SK-N-SH treated with all-trans-retinoic acid at 6 μM for 48 hours (cell line): Measurements from ENCODE around the gene FCN2.

ENCODE experiments used
- ATAC-seq: fragments of 200-7000 bp; cut with Tn5 transposase; 3 replicates; pipeline ENCODE4 v1.9.1; 2020; ENCODE audit warnings: mild to moderate bottlenecking, moderate library complexity
- ARNTL ChIP-seq: fragments of 450-650 bp; formaldehyde crosslinking; IDR thresholded peaks from 2 replicates; pipeline ENCODE4 v1.5.0; 2020; ENCODE audit warnings: low read depth, mild to moderate bottlenecking, moderate library complexity, borderline replicate concordance
- CSDC2 ChIP-seq: fragments of 250-450 bp; sonication (Bioruptor Pico); IDR thresholded peaks from 2 replicates; pipeline ENCODE4 v1.5.0; 2020; ENCODE audit warnings: mild to moderate bottlenecking, moderate library complexity
- ESRRG ChIP-seq: fragments of 250-450 bp; sonication (Bioruptor Pico); IDR thresholded peaks from 2 replicates; pipeline ENCODE4 v1.6.1; 2021; ENCODE audit warnings: mild to moderate bottlenecking
- OSR1 ChIP-seq: fragments of 250-450 bp; sonication (Bioruptor Pico); IDR thresholded peaks from 2 replicates; pipeline ENCODE4 v1.8.0; 2022; ENCODE audit warnings: moderate library complexity, mild to moderate bottlenecking, inconsistent platforms
- RARB ChIP-seq: fragments of 250-450 bp; sonication (Bioruptor Pico); IDR thresholded peaks from 2 replicates; pipeline ENCODE4 v1.8.0; 2021; ENCODE audit warnings: mild to moderate bottlenecking, moderate library complexity
- SNAI2 ChIP-seq: fragments of 250-450 bp; sonication (Bioruptor Pico); IDR thresholded peaks from 2 replicates; pipeline ENCODE4 v1.5.0; 2020; ENCODE audit warnings: mild to moderate bottlenecking, moderate library complexity
- TCF4 ChIP-seq: fragments of 250-450 bp; sonication (Bioruptor Pico); IDR thresholded peaks from 2 replicates; pipeline ENCODE4 v1.8.0; 2021; ENCODE audit warnings: mild to moderate bottlenecking, moderate library complexity, borderline replicate concordance
- TOX ChIP-seq: fragments of 250-450 bp; sonication (Bioruptor Pico); IDR thresholded peaks from 2 replicates; pipeline ENCODE4 v1.8.0; 2021; ENCODE audit warnings: mild to moderate bottlenecking, moderate library complexity, borderline replicate concordance
- ZC3H10 ChIP-seq: fragments of 250-450 bp; sonication (Bioruptor Pico); IDR thresholded peaks from 2 replicates; pipeline ENCODE4 v1.5.1; 2021; ENCODE audit warnings: mild to moderate bottlenecking, moderate library complexity
- ZFP3 ChIP-seq: fragments of 250-450 bp; sonication (Bioruptor Pico); IDR thresholded peaks from 2 replicates; pipeline ENCODE4 v1.5.0; 2020; ENCODE audit warnings: mild to moderate bottlenecking, moderate library complexity
- ZNF8 ChIP-seq: fragments of 450-650 bp; formaldehyde crosslinking; IDR thresholded peaks from 2 replicates; pipeline ENCODE4 v1.5.0; 2020; ENCODE audit warnings: mild to moderate bottlenecking, moderate library complexity
- TF ChIP-seq, protein P1 (sequence below): fragments of 250-450 bp; sonication (Bioruptor Pico); IDR thresholded peaks from 2 replicates; pipeline ENCODE4 v1.5.1; 2020; ENCODE audit warnings: low read depth, mild to moderate bottlenecking, moderate library complexity
- TF ChIP-seq, protein P2 (sequence below): fragments of 250-450 bp; sonication (Bioruptor Pico); IDR thresholded peaks from 2 replicates; pipeline ENCODE4 v1.8.0; 2021; ENCODE audit warnings: low read depth, mild to moderate bottlenecking, moderate library complexity, borderline replicate concordance
- TF ChIP-seq, protein P3 (sequence below): fragments of 250-450 bp; sonication (Bioruptor Pico); IDR thresholded peaks from 2 replicates; pipeline ENCODE4 v1.5.1; 2021; ENCODE audit warnings: mild to moderate bottlenecking, moderate library complexity
- TF ChIP-seq, protein P4 (sequence below): fragments of 250-450 bp; sonication (Bioruptor Pico); IDR thresholded peaks from 2 replicates; pipeline ENCODE4 v1.8.0; 2020; ENCODE audit warnings: mild to moderate bottlenecking, moderate library complexity, borderline replicate concordance
- TF ChIP-seq, protein P5 (sequence below): fragments of 250-450 bp; sonication (Bioruptor Pico); IDR thresholded peaks from 2 replicates; pipeline ENCODE4 v1.5.0; 2020; ENCODE audit warnings: mild to moderate bottlenecking, moderate library complexity

FCN2 gene

DNA sequence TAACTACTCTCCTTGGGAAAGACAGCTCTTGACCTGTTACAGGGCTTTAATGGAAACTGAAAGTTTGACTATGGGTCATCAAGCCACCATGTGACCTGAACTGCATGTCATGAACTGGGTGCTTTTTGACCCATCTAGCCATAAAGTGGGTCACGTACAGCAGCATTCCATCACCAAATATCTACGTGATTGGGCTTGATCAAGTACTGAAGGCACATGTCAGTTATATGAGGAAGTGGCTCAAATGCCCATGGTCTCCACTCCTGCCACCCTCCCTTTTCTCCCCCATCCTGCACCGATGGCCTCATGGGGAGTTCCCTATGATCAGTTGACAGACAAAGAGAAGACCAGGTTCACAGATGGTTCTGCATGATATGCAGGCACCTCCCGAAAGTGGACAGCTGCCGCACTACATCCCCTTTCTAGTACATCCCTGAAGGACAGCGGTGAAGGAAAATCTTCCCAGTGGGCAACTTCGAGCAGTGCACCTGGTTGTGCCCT lies 44.5 kb downstream of the FCN2 start:
- TF ChIP-seq ARNTL (CRISPR knock-in tag), result no peak
- no peak for TF ChIP-seq ESRRG (CRISPR knock-in tag)
- TF ChIP-seq TOX (CRISPR knock-in tag), result no peak
- TF ChIP-seq, protein P1, sequence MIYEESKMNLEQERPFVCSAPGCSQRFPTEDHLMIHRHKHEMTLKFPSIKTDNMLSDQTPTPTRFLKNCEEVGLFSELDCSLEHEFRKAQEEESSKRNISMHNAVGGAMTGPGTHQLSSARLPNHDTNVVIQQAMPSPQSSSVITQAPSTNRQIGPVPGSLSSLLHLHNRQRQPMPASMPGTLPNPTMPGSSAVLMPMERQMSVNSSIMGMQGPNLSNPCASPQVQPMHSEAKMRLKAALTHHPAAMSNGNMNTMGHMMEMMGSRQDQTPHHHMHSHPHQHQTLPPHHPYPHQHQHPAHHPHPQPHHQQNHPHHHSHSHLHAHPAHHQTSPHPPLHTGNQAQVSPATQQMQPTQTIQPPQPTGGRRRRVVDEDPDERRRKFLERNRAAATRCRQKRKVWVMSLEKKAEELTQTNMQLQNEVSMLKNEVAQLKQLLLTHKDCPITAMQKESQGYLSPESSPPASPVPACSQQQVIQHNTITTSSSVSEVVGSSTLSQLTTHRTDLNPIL, result no peak
- ATAC-seq, result no peak

DNA sequence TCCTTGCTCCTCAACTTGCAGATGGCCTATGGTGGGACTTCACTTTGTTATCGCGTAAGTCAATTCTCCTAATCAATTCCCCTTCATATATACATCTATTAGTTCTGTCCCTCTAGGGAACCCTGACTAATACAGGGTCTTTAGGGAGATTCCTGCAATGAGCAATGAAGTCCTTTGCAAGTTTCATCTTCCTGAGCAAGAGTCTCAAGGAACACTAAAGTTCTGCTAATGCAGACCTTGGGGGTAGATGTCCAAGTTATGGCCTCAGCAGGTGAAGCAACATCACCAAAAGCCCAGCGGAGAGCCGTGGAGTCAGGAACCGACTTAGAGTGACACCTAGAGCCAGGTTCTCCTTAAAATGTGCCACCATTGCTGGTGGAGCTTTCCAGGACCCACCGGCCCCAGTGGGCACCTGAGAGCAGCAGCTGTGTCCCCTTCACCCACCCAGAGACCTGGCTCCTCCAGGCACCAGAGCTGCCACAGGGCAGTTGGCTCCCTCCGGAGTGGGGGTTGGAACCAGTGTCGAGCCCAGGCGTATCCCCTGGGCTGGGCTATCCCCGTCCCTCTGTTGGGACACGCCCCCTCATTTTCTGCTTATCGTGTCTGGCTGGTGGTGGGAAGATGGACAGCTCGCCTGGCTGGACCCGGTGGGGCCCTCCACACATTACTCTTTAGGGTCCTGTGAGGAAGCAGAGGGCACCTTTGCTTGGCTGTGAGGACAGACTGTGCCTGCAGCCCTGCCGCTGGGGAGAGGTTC lies 48.0 kb downstream of the FCN2 start:
- ATAC-seq, result no peak
- TF ChIP-seq ZC3H10 (no peak), SNAI2 (CRISPR knock-in tag) (no peak), RARB (CRISPR knock-in tag) (no peak)

DNA sequence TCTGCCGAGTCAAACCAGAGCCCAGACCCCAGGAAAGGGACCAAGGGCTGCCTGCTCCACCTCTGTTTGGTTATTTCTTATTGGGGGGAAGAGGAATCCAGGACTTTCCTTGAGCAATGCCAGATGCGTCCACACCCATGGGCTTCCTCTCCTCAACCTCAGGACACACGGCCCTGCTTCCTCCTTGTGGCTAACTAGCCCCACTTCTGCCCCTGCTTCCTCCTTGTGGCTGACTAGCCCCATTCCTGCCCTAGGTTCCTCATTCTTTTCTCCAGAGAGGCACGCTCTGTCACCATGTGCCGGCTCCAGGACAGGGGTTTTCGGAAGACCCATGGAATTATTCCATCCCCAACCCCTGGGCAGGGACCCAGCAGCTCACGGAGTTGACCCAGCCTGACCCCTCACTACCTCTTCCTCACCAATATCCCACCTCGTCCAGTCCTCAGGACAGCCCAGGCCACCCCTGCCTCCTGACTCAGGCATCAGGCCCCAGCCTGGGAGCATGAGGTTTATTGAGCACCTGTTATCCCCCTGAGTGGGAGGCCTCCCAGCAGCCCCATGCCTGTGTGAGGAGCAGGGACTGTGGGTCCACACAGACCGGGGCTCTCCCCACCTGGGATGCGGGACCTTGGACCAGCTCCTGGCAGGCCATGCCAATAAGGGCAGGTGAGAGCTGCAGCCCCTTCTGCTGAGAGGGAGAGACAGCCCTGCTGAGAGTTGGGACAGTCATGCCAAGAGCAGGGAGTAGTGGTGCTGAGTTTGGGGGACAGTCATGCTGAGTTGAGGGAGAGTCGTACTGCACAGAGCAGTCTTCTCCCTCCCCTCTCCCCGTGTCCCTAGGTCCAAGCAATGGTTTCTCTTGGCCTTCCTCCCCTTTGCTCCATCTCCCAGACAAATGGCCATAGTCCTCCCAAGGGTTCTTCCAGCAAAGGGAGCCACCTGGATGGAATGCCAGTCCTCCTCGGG lies 48.9 kb downstream of the FCN2 start:
- no peak for TF ChIP-seq TOX (CRISPR knock-in tag)
- no peak for TF ChIP-seq ZC3H10
- TF ChIP-seq ZFP3 (CRISPR knock-in tag), result no peak
- TF ChIP-seq, protein P1, result no peak
- no peak for TF ChIP-seq TCF4 (CRISPR knock-in tag)
- no peak for TF ChIP-seq ESRRG (CRISPR knock-in tag)
- no peak for TF ChIP-seq CSDC2 (CRISPR knock-in tag)
- TF ChIP-seq, protein P2, sequence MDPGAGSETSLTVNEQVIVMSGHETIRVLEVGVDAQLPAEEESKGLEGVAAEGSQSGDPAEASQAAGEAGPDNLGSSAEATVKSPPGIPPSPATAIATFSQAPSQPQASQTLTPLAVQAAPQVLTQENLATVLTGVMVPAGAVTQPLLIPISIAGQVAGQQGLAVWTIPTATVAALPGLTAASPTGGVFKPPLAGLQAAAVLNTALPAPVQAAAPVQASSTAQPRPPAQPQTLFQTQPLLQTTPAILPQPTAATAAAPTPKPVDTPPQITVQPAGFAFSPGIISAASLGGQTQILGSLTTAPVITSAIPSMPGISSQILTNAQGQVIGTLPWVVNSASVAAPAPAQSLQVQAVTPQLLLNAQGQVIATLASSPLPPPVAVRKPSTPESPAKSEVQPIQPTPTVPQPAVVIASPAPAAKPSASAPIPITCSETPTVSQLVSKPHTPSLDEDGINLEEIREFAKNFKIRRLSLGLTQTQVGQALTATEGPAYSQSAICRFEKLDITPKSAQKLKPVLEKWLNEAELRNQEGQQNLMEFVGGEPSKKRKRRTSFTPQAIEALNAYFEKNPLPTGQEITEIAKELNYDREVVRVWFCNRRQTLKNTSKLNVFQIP (CRISPR knock-in tag), result no peak
- TF ChIP-seq OSR1, result no peak
- no peak for TF ChIP-seq RARB (CRISPR knock-in tag)
- TF ChIP-seq, protein P3, sequence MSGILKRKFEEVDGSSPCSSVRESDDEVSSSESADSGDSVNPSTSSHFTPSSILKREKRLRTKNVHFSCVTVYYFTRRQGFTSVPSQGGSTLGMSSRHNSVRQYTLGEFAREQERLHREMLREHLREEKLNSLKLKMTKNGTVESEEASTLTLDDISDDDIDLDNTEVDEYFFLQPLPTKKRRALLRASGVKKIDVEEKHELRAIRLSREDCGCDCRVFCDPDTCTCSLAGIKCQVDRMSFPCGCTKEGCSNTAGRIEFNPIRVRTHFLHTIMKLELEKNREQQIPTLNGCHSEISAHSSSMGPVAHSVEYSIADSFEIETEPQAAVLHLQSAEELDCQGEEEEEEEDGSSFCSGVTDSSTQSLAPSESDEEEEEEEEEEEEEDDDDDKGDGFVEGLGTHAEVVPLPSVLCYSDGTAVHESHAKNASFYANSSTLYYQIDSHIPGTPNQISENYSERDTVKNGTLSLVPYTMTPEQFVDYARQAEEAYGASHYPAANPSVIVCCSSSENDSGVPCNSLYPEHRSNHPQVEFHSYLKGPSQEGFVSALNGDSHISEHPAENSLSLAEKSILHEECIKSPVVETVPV, result no peak
- TF ChIP-seq, protein P4, sequence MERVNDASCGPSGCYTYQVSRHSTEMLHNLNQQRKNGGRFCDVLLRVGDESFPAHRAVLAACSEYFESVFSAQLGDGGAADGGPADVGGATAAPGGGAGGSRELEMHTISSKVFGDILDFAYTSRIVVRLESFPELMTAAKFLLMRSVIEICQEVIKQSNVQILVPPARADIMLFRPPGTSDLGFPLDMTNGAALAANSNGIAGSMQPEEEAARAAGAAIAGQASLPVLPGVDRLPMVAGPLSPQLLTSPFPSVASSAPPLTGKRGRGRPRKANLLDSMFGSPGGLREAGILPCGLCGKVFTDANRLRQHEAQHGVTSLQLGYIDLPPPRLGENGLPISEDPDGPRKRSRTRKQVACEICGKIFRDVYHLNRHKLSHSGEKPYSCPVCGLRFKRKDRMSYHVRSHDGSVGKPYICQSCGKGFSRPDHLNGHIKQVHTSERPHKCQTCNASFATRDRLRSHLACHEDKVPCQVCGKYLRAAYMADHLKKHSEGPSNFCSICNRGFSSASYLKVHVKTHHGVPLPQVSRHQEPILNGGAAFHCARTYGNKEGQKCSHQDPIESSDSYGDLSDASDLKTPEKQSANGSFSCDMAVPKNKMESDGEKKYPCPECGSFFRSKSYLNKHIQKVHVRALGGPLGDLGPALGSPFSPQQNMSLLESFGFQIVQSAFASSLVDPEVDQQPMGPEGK (CRISPR knock-in tag), result no peak
- TF ChIP-seq ZNF8 (CRISPR knock-in tag), result no peak
- TF ChIP-seq, protein P5, sequence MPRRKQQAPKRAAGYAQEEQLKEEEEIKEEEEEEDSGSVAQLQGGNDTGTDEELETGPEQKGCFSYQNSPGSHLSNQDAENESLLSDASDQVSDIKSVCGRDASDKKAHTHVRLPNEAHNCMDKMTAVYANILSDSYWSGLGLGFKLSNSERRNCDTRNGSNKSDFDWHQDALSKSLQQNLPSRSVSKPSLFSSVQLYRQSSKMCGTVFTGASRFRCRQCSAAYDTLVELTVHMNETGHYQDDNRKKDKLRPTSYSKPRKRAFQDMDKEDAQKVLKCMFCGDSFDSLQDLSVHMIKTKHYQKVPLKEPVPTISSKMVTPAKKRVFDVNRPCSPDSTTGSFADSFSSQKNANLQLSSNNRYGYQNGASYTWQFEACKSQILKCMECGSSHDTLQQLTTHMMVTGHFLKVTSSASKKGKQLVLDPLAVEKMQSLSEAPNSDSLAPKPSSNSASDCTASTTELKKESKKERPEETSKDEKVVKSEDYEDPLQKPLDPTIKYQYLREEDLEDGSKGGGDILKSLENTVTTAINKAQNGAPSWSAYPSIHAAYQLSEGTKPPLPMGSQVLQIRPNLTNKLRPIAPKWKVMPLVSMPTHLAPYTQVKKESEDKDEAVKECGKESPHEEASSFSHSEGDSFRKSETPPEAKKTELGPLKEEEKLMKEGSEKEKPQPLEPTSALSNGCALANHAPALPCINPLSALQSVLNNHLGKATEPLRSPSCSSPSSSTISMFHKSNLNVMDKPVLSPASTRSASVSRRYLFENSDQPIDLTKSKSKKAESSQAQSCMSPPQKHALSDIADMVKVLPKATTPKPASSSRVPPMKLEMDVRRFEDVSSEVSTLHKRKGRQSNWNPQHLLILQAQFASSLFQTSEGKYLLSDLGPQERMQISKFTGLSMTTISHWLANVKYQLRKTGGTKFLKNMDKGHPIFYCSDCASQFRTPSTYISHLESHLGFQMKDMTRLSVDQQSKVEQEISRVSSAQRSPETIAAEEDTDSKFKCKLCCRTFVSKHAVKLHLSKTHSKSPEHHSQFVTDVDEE, result no peak
- ATAC-seq, result no peak
